Liver (tissue), 9 donors: Measurements from ENCODE around the gene RELN. TPM values are rescaled to one million over a fixed set of nuclear protein-coding genes. Genes with fewer than 3 reads are reported as not detected.

Experiments used
- DNase-seq: peaks from one replicate; pipeline ENCODE4 v3.0.0-alpha.2; 2017; ENCODE audit warnings: low spot score
- H3K27ac ChIP-seq, 2 donors: one replicate each; pipeline ENCODE4 v1.7.0; 2013; ENCODE audit warnings: inconsistent platforms in 2 of 2, low read length in 2 of 2, control low read depth in 1 of 2, low read depth in 1 of 2, mild to moderate bottlenecking in 1 of 2
- H3K27me3 ChIP-seq, 4 donors: one replicate each; pipeline versions ENCODE4 v1.6.1 to v1.7.0; 2013; ENCODE audit warnings: low read length in 3 of 4, inconsistent platforms in 1 of 4, mild to moderate bottlenecking in 1 of 4, moderate library complexity in 1 of 4; ENCODE audit not compliant: control insufficient read depth in 4 of 4, insufficient read depth in 4 of 4
- H3K36me3 ChIP-seq, 4 donors: one replicate each; pipeline versions ENCODE4 v1.6.1 to v1.7.0; 2013; ENCODE audit warnings: low read length in 3 of 4, mild to moderate bottlenecking in 3 of 4, low read depth in 1 of 4, moderate library complexity in 1 of 4; ENCODE audit not compliant: control insufficient read depth in 4 of 4, insufficient read depth in 3 of 4
- H3K4me1 ChIP-seq, 4 donors: one replicate each; pipeline versions ENCODE4 v1.6.1 to v1.7.0; 2013; ENCODE audit warnings: low read length in 3 of 4, mild to moderate bottlenecking in 3 of 4, moderate library complexity in 1 of 4; ENCODE audit not compliant: control insufficient read depth in 4 of 4, insufficient read depth in 4 of 4
- H3K4me3 ChIP-seq, 3 donors: one replicate each; pipeline versions ENCODE4 v1.6.1 to v1.7.0; 2013; ENCODE audit warnings: low read length in 3 of 3, control low read depth in 1 of 3, low read depth in 1 of 3, mild to moderate bottlenecking in 1 of 3
- H3K9ac ChIP-seq, 2 donors: one replicate each; pipeline ENCODE4 v1.7.0; 2013; ENCODE audit warnings: low read length in 2 of 2, mild to moderate bottlenecking in 2 of 2, moderate library complexity in 2 of 2, control low read depth in 1 of 2, low read depth in 1 of 2
- H3K9me3 ChIP-seq, 4 donors: one replicate each; pipeline versions ENCODE4 v1.6.1 to v1.7.0; 2013; ENCODE audit warnings: low read length in 3 of 4; ENCODE audit not compliant: control insufficient read depth in 4 of 4
- EGR1 ChIP-seq, 2 donors: IDR thresholded peaks; 2 replicates each; pipeline ENCODE4 v1.6.1; 2016 to 2018; ENCODE audit warnings: antibody characterized with exemption in 2 of 2, low read depth in 2 of 2
- FOXA1 ChIP-seq: IDR thresholded peaks from 2 replicates; pipeline ENCODE4 v1.6.1; 2016; ENCODE audit warnings: antibody characterized with exemption
- FOXA2 ChIP-seq: IDR thresholded peaks from 2 replicates; pipeline ENCODE4 v1.6.1; 2016; ENCODE audit warnings: antibody characterized with exemption
- GABPA ChIP-seq, 2 donors: IDR thresholded peaks in 1 of 2; conservative IDR thresholded peaks in 1 of 2; 2 replicates each; pipeline ENCODE4 v1.6.1; 2016; ENCODE audit warnings: antibody characterized with exemption in 2 of 2, mild to moderate bottlenecking in 1 of 2, moderate library complexity in 1 of 2
- HNF4A ChIP-seq, 2 donors: conservative IDR thresholded peaks; 2 replicates each; pipeline ENCODE4 v1.6.1; 2016; ENCODE audit warnings: antibody characterized with exemption in 2 of 2, mild to moderate bottlenecking in 2 of 2
- HNF4G ChIP-seq: IDR thresholded peaks from 2 replicates; pipeline ENCODE4 v1.6.1; 2016; ENCODE audit warnings: antibody characterized with exemption
- JUND ChIP-seq, 2 donors: IDR thresholded peaks; 2 replicates each; pipeline ENCODE4 v1.6.1; 2016; ENCODE audit warnings: antibody characterized with exemption in 2 of 2
- NR2F2 ChIP-seq: IDR thresholded peaks from 2 replicates; pipeline ENCODE4 v1.6.1; 2016; ENCODE audit warnings: antibody characterized with exemption
- RAD21 ChIP-seq, 2 donors: IDR thresholded peaks; 2 replicates each; pipeline ENCODE4 v1.6.1; 2016; ENCODE audit warnings: antibody characterized with exemption in 2 of 2, mild to moderate bottlenecking in 2 of 2
- RXRA ChIP-seq, 2 donors: IDR thresholded peaks; 2 replicates each; pipeline ENCODE4 v1.6.1; 2017 to 2018; ENCODE audit warnings: antibody characterized with exemption in 2 of 2, mild to moderate bottlenecking in 1 of 2
- TAF1 ChIP-seq: conservative IDR thresholded peaks from 2 replicates; pipeline ENCODE4 v1.6.1; 2016; ENCODE audit warnings: antibody characterized with exemption, mild to moderate bottlenecking
- YY1 ChIP-seq: IDR thresholded peaks from 2 replicates; pipeline ENCODE4 v1.6.1; 2016; ENCODE audit warnings: antibody characterized with exemption, mild to moderate bottlenecking
- WGBS: extraction: QIAGEN DNeasy Blood & Tissue Kit; methylation state at CpG from one replicate; pipeline ENCODE4 v1.1.7; 2013; 5-methylcytosine and 5-hydroxymethylcytosine counted together
- polyA plus RNA-seq, 2 donors: library from polyadenylated mRNA; stranded (reverse) in 1 of 2; unstranded in 1 of 2; fragments of 200-250 nt in 1 of 2; fragments of >200 nt in 1 of 2; fragmentation: Nextera tagmentation in 1 of 2; extraction: Ambion mirVana in 1 of 2; gene quantifications; one replicate each; pipeline versions ENCODE4 v1.2.1 to v1.2.3, GENCODE V29; 2013 to 2015
- total RNA-seq, 2 donors: library from RNA; depleted of rRNA; stranded (reverse); fragments of >200 nt; gene quantifications; one replicate each; pipeline ENCODE4 v1.2.3, GENCODE V29; 2014
- TF ChIP-seq, protein P1 (sequence below): IDR thresholded peaks from 2 replicates; pipeline ENCODE4 v1.6.1; 2016; ENCODE audit warnings: antibody characterized with exemption, mild to moderate bottlenecking
- TF ChIP-seq, protein P2 (sequence below): IDR thresholded peaks from 2 replicates; pipeline ENCODE4 v1.6.1; 2016; ENCODE audit warnings: antibody characterized with exemption
- donor health status: healthy.
- donor health status: healthy.
- donor health status: healthy.
- donor health status: healthy.
- donor health status: healthy.

RELN gene
- total and polyA plus RNA-seq, 4 donors: 10.0 to 69.8 (median 28.4) TPM

DNA sequence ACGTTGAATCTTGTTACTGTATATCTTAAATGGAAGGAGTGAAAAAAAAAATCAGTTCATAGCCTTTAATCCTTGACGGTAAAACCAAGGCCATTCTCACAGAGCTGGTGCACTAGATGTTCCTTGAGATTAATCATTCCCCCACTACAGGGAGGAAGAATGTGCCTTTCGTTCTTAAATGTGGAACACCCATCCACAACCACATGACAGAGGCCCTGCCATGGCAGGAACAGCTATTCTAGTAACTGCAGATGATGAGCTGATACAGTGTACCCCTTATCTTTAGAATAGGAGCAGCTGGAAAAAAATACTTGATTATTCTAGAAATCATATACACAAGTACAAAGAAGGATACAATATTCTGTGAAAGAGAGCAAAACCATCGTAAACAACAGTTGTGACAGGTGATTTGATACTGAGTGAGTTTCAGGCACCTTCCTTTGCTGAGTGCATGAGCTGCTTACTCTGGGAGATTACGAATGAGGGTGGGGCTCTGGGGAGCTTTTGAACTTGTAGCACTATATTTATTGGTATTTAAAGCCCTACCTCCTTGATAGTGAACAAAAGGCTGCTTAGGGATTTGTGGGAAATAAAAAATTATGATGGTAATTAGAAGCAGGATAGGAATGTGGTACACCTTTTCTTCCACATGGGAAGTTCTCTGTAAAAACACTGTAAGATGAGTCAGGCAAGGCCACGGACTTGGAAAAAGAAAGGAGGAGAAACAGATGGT is 299.1 kb downstream of the RELN start:
- WGBS: 77% methylated on average over 6 of the region's 6 CpGs
- H3K27me3 ChIP-seq: no peaks in the 10 kb centered on the region
- no peak overlapping the region for H3K4me3 ChIP-seq
- TF ChIP-seq, protein P1, sequence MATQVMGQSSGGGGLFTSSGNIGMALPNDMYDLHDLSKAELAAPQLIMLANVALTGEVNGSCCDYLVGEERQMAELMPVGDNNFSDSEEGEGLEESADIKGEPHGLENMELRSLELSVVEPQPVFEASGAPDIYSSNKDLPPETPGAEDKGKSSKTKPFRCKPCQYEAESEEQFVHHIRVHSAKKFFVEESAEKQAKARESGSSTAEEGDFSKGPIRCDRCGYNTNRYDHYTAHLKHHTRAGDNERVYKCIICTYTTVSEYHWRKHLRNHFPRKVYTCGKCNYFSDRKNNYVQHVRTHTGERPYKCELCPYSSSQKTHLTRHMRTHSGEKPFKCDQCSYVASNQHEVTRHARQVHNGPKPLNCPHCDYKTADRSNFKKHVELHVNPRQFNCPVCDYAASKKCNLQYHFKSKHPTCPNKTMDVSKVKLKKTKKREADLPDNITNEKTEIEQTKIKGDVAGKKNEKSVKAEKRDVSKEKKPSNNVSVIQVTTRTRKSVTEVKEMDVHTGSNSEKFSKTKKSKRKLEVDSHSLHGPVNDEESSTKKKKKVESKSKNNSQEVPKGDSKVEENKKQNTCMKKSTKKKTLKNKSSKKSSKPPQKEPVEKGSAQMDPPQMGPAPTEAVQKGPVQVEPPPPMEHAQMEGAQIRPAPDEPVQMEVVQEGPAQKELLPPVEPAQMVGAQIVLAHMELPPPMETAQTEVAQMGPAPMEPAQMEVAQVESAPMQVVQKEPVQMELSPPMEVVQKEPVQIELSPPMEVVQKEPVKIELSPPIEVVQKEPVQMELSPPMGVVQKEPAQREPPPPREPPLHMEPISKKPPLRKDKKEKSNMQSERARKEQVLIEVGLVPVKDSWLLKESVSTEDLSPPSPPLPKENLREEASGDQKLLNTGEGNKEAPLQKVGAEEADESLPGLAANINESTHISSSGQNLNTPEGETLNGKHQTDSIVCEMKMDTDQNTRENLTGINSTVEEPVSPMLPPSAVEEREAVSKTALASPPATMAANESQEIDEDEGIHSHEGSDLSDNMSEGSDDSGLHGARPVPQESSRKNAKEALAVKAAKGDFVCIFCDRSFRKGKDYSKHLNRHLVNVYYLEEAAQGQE: no peak
- no peaks in the 10 kb centered on the region for H3K9me3 ChIP-seq
- H3K36me3 ChIP-seq: no peaks in the 10 kb centered on the region
- H3K27ac ChIP-seq: no peak overlapping the region
- H3K4me1 ChIP-seq: no peaks in the 10 kb centered on the region
- H3K9ac ChIP-seq: no peak overlapping the region
- DNase-seq: no peak

DNA sequence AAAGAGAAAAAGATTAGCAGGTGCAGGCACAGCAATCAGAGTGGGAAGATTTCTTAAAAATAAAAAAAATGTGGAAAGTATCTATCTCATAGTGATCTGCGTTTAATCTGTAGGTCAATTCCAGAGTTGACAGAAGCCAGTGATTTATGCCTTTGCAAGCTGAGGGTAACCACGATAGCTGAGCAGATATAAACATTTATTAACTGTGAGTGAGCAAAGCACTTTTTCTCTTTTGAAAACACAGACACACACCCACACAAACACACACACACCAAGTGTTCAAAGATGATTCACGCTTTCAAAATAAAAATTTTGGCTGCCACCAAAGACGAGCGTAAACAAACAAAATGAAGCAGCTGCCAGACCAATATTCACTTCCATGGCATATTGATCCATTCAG is 300.2 kb downstream of the RELN start:
- WGBS: 49% methylated on average over 5 of the region's 5 CpGs
- TF ChIP-seq EGR1 (IDR thresholded peaks at IDR 0.05; ENCODE audit: low read depth in 2 of 2) (no peak), RXRA (IDR thresholded peaks at IDR 0.05) (no peak), TAF1 (no peak), FOXA2 (no peak), HNF4A (conservative IDR thresholded peaks at IDR 0.05) (no peak), FOXA1 (no peak), JUND (IDR thresholded peaks at IDR 0.05) (no peak), GABPA (IDR thresholded peaks at IDR 0.05 in 1 of 2, conservative IDR thresholded peaks at IDR 0.05 in 1 of 2) (no peak), NR2F2 (no peak), HNF4G (no peak), YY1 (no peak), RAD21 (IDR thresholded peaks at IDR 0.05) (no peak)
- TF ChIP-seq, protein P2, sequence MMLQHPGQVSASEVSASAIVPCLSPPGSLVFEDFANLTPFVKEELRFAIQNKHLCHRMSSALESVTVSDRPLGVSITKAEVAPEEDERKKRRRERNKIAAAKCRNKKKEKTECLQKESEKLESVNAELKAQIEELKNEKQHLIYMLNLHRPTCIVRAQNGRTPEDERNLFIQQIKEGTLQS: no peak
- TF ChIP-seq, protein P1: no peak

More for the DNA sequence above, 300.2 kb downstream of the RELN start:
- H3K27ac ChIP-seq: no peak overlapping the region
- H3K27me3 ChIP-seq: no peaks in the 10 kb centered on the region
- no peak overlapping the region for H3K9ac ChIP-seq
- no peaks in the 10 kb centered on the region for H3K4me1 ChIP-seq
- no peaks in the 10 kb centered on the region for H3K9me3 ChIP-seq
- H3K36me3 ChIP-seq: no peaks in the 10 kb centered on the region
- no peak for DNase-seq
- H3K4me3 ChIP-seq: no peak overlapping the region
